GM23248 (cell line): ENCODE results near the gene RAMACL. TPM values are rescaled to one million over a fixed set of nuclear protein-coding genes. Genes with fewer than 3 reads are reported as not detected.
A peak's percentile ranks its signal among the peaks of the same experiment; 100 is the strongest.

Experiments used
- DNase-seq: peaks from one replicate; pipeline ENCODE4 v3.0.0-alpha.2; 2015
- H2AFZ ChIP-seq: fragments of 200-600 bp; sonication (generic); 2 replicates; pipeline ENCODE4 v1.6.1; 2016; ENCODE audit warnings: antibody characterized with exemption
- H3F3A ChIP-seq: fragments of 200-600 bp; sonication (generic); 2 replicates; pipeline ENCODE4 v1.6.1; 2016; ENCODE audit warnings: mild to moderate bottlenecking, antibody characterized with exemption, mixed run types; ENCODE audit not compliant: insufficient read depth
- H3K27ac ChIP-seq: fragments of 200-600 bp; sonication (generic); 2 replicates; pipeline ENCODE4 v1.5.1; 2016; ENCODE audit warnings: mild to moderate bottlenecking
- H3K27me3 ChIP-seq: fragments of 200-600 bp; sonication (generic); replicated peaks from 2 replicates; pipeline ENCODE4 v1.6.1; 2016; ENCODE audit warnings: mild to moderate bottlenecking; ENCODE audit not compliant: insufficient read depth
- H3K36me3 ChIP-seq: fragments of 200-600 bp; sonication (generic); 2 replicates; pipeline ENCODE4 v1.6.1; 2016; ENCODE audit warnings: low read depth, mild to moderate bottlenecking
- H3K4me1 ChIP-seq: fragments of 200-600 bp; sonication (generic); 2 replicates; pipeline ENCODE4 v1.6.1; 2016; ENCODE audit warnings: mild to moderate bottlenecking; ENCODE audit not compliant: insufficient read depth
- H3K4me2 ChIP-seq: fragments of 200-600 bp; sonication (generic); one replicate; pipeline ENCODE4 v1.6.1; 2016; ENCODE audit warnings: mild to moderate bottlenecking; ENCODE audit not compliant: unreplicated experiment
- H3K4me3 ChIP-seq: fragments of 200-600 bp; sonication (generic); 2 replicates; pipeline ENCODE4 v1.5.1; 2016; ENCODE audit warnings: mild to moderate bottlenecking
- H3K79me2 ChIP-seq: fragments of 200-600 bp; sonication (generic); 2 replicates; pipeline ENCODE4 v1.6.1; 2016; ENCODE audit warnings: mild to moderate bottlenecking; ENCODE audit not compliant: insufficient read depth
- H3K9ac ChIP-seq: fragments of 200-600 bp; sonication (generic); 2 replicates; pipeline ENCODE4 v1.6.1; 2016; ENCODE audit warnings: mild to moderate bottlenecking
- H3K9me2 ChIP-seq: fragments of 200-600 bp; sonication (generic); 2 replicates; pipeline ENCODE4 v1.6.1; 2016; ENCODE audit warnings: mixed run types, mild to moderate bottlenecking, moderate library complexity; ENCODE audit not compliant: insufficient read depth
- H3K9me3 ChIP-seq: fragments of 200-600 bp; sonication (generic); one replicate; pipeline ENCODE4 v1.6.1; 2017; ENCODE audit warnings: low read depth
- H4K20me1 ChIP-seq: fragments of 200-600 bp; sonication (generic); 2 replicates; pipeline ENCODE4 v1.6.0; 2016; ENCODE audit not compliant: insufficient read depth
- EZH2 ChIP-seq: fragments of 200-600 bp; sonication (generic); IDR thresholded peaks from 2 replicates; pipeline ENCODE4 v1.6.1; 2018; ENCODE audit warnings: antibody characterized with exemption, mild to moderate bottlenecking; ENCODE audit not compliant: insufficient read depth, poor library complexity, severe bottlenecking
- EZH2phosphoT487 ChIP-seq: fragments of 200-600 bp; sonication (generic); IDR thresholded peaks from 2 replicates; pipeline ENCODE4 v1.6.1; 2018; ENCODE audit warnings: antibody characterized with exemption, moderate library complexity, mild to moderate bottlenecking, low read depth; ENCODE audit not compliant: insufficient read depth
- WGBS, 2 experiments: methylation state at CpG; one replicate each; pipeline ENCODE4 v1.1.6; 2015 to 2017; ENCODE audit warnings: low lambda C conversion rate in 2 of 2, low coverage in 1 of 2; ENCODE audit errors: missing lambda C conversion rate in 2 of 2; 5-methylcytosine and 5-hydroxymethylcytosine counted together
- in situ Hi-C: fragments of 300-500 bp; cut with MboI; formaldehyde crosslinking; loops from 2 replicates; pipeline ENCODE4 v1.15.0; 2020
- polyA plus RNA-seq: library from polyadenylated mRNA; unstranded; fragments of >200 nt; fragmentation: Nextera tagmentation; extraction: Ambion mirVana; gene quantifications from 2 replicates; pipeline ENCODE4 v1.2.1, GENCODE V29; 2016
- total RNA-seq: library from RNA; depleted of rRNA; stranded (reverse); fragments of >200 nt; shearing (Covaris generic); gene quantifications from 2 replicates; pipeline ENCODE4 v1.2.3, GENCODE V29; 2014

Gene RAMACL
- total and polyA plus RNA-seq, 2 experiments from 2014 or later = 0.31 to 2.1 TPM

- peak overlapping the region; percentile 48 for H3K4me2 ChIP-seq
- peaks cover 48% of the 10 kb centered on the region for H3K79me2 ChIP-seq
- in situ Hi-C loops = no loop called here
- H3F3A ChIP-seq = peaks cover 51% of the 10 kb centered on the region
- 89 to 90% methylated on average over 5 of the region's 5 CpGs for WGBS, 2 experiments
- no peaks in the 10 kb centered on the region for H4K20me1 ChIP-seq
- no peaks in the 10 kb centered on the region for H3K9me3 ChIP-seq
- H3K9ac ChIP-seq = no peak overlapping the region
- peaks cover 67% of the 10 kb centered on the region for H3K4me1 ChIP-seq
- no peak overlapping the region for H3K27ac ChIP-seq
- H2AFZ ChIP-seq = no peak overlapping the region
- H3K27me3 ChIP-seq = no peaks in the 10 kb centered on the region
- DNase-seq = no peak
- TF ChIP-seq EZH2phosphoT487 (no peak), EZH2 (no peak)
- no peaks in the 10 kb centered on the region for H3K36me3 ChIP-seq
- no peak overlapping the region for H3K4me3 ChIP-seq
- no peaks in the 10 kb centered on the region for H3K9me2 ChIP-seq
Measured at GRCh38 chr6:166623318-166623717, 36.8 kb upstream of the RAMACL start.

- Histone ChIP-seq H2AFZ (no peak overlapping the region), H3K4me3 (no peak overlapping the region), H3K4me2 (peak overlapping the region; percentile 95), H4K20me1 (no peaks in the 10 kb centered on the region), H3K36me3 (no peaks in the 10 kb centered on the region), H3F3A (peaks cover 57% of the 10 kb centered on the region), H3K4me1 (peaks cover 68% of the 10 kb centered on the region), H3K27me3 (no peaks in the 10 kb centered on the region), H3K9me3 (no peaks in the 10 kb centered on the region), H3K79me2 (peaks cover 63% of the 10 kb centered on the region), H3K27ac (no peak overlapping the region), H3K9ac (no peak overlapping the region), H3K9me2 (no peaks in the 10 kb centered on the region)
- no peak for TF ChIP-seq EZH2phosphoT487
- no peak for TF ChIP-seq EZH2
- DNase-seq = no peak
- WGBS, 2 experiments = 85 to 87% methylated on average over 6 of the region's 6 CpGs
- in situ Hi-C loops = no loop called here
Measured at GRCh38 chr6:166621114-166621540, 34.6 kb upstream of the RAMACL start.

DNA sequence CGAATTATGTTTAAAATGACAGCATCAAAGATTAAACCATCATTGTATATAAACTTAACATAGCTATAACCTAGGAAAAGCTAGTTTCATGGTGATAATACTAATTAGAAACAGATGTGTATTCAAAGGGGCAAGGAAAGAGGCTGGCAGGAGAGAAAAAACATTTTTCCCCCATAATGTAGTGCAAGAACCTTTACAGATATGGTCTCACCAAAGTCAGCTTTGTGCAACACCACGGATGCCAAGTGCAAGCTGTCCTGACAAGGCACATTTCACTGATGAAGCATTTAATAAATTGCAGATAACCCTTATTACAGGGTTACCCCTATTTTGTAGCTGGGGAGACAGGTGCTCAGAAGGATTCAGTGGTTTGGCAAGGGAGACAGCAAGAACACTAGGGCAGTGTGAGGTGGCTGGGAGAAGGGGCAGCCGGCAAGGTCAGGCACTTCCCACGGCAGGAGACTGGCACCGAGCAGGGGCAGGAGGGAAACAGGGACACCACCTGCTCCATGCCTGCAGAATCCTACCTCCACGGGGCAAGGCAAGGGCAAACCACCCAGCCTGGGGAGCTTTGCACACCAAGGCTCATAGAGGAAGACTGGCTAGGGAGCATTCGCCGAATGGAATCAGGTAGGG, 34.1 kb upstream of the RAMACL start:
- Histone ChIP-seq H2AFZ (no peak overlapping the region), H3K4me3 (peak overlapping the region; percentile 51), H3K27ac (peak overlapping the region; percentile 87), H3K9ac (peak overlapping the region; percentile 67), H3F3A (peaks cover 52% of the 10 kb centered on the region), H3K27me3 (no peaks in the 10 kb centered on the region), H3K9me3 (no peaks in the 10 kb centered on the region), H3K9me2 (no peaks in the 10 kb centered on the region), H3K4me2 (peak overlapping the region; percentile 95), H3K79me2 (peaks cover 63% of the 10 kb centered on the region), H4K20me1 (no peaks in the 10 kb centered on the region), H3K4me1 (peaks cover 64% of the 10 kb centered on the region), H3K36me3 (no peaks in the 10 kb centered on the region)
- TF ChIP-seq EZH2phosphoT487 (no peak), EZH2 (no peak)
- DNase-seq = peak; percentile 46
- WGBS, 2 experiments = 58 to 65% methylated on average over 8 of the region's 8 CpGs
- in situ Hi-C loops = no loop called here

DNA sequence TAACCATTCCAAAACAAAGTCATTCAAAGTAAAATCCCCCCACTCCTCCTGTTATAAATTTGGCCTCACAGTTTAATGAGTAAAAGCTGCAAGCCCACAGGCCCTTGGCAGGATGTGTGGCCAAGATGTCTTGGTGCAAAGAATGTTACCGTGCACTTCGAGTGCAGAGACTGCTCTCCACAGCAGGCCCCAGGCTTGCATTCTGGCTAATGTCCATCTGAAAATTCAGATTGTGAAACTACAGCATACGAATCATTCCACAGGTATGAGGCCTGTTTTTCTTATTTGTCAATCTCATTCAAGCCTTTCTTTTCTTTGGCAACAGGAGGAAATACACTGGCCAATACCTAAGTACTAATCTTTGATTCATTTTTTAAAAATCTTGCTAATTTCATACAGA, 33.4 kb upstream of the RAMACL start:
- H3K9me2 ChIP-seq = no peaks in the 10 kb centered on the region
- TF ChIP-seq EZH2 (no peak), EZH2phosphoT487 (no peak)
- peak overlapping the region; percentile 87 for H3K27ac ChIP-seq
- H3K9ac ChIP-seq = peak overlapping the region; percentile 67
- peak; percentile 91 for DNase-seq
- no peaks in the 10 kb centered on the region for H3K36me3 ChIP-seq
- no peaks in the 10 kb centered on the region for H4K20me1 ChIP-seq
- H3K27me3 ChIP-seq = no peaks in the 10 kb centered on the region
- WGBS, 2 experiments = 3 to 4% methylated on average over 3 of the region's 3 CpGs
- H3K4me1 ChIP-seq = peaks cover 64% of the 10 kb centered on the region
- peaks cover 49% of the 10 kb centered on the region for H3F3A ChIP-seq
- H2AFZ ChIP-seq = no peak overlapping the region
- in situ Hi-C loops = no loop called here
- peaks cover 67% of the 10 kb centered on the region for H3K79me2 ChIP-seq
- no peaks in the 10 kb centered on the region for H3K9me3 ChIP-seq
- peak overlapping the region; percentile 95 for H3K4me2 ChIP-seq
- peak overlapping the region; percentile 51 for H3K4me3 ChIP-seq
